Uterus (tissue), 4 donors: ENCODE results near the gene TLR2. TPM values are rescaled to one million over a fixed set of nuclear protein-coding genes. Genes with fewer than 3 reads are reported as not detected.
"Not testable (repeated sequence)": the region's sequence is repeated elsewhere in the genome, so short reads cannot be mapped to it uniquely, and the experiment has no call there.

Source experiments
- DNase-seq, 2 donors: peaks; one replicate each; pipeline ENCODE4 v3.0.0-alpha.2; 2019 to 2020
- H3K27ac ChIP-seq, 2 donors: fragments of 200-600 bp; sonication (generic); 1 replicate in 1 of 2; 2 replicates in 1 of 2; pipeline ENCODE4 v1.5.1; 2016 to 2018
- H3K27me3 ChIP-seq, 2 donors: fragments of 200-600 bp; sonication (generic); one replicate each; pipeline ENCODE4 v1.5.1; 2018 to 2019; ENCODE audit warnings: control low read depth in 1 of 2
- H3K36me3 ChIP-seq, 2 donors: fragments of 200-600 bp; sonication (generic); one replicate each; pipeline ENCODE4 v1.5.1; 2019; ENCODE audit warnings: control low read depth in 1 of 2
- H3K4me1 ChIP-seq, 2 donors: fragments of 200-600 bp; sonication (generic); one replicate each; pipeline ENCODE4 v1.5.1; 2018 to 2019; ENCODE audit warnings: control low read depth in 1 of 2
- H3K4me3 ChIP-seq, 2 donors: fragments of 200-600 bp; sonication (generic); 1 replicate in 1 of 2; 2 replicates in 1 of 2; pipeline ENCODE4 v1.5.1; 2018 to 2019; ENCODE audit warnings: mild to moderate bottlenecking in 1 of 2
- H3K9me3 ChIP-seq, 2 donors: fragments of 200-600 bp; sonication (generic); one replicate each; pipeline ENCODE4 v1.5.1; 2019; ENCODE audit warnings: control low read depth in 1 of 2
- CTCF ChIP-seq, 4 experiments: fragments of 200-600 bp in 2 of 4; fragments of 450-650 bp in 2 of 4; sonication (generic) in 2 of 4; IDR thresholded peaks; one replicate each; pipeline ENCODE4 v1.5.1; 2016 to 2019; ENCODE audit warnings: antibody characterized with exemption in 4 of 4, mild to moderate bottlenecking in 2 of 4, moderate library complexity in 1 of 4
- POLR2A ChIP-seq, 2 donors: fragments of 450-650 bp; IDR thresholded peaks; one replicate each; pipeline ENCODE4 v1.6.1; 2016; ENCODE audit warnings: antibody characterized with exemption in 2 of 2, mild to moderate bottlenecking in 1 of 2, moderate library complexity in 1 of 2
- intact Hi-C: fragments of 100-400 bp; cut with DNase I; formaldehyde crosslinking; loops from one replicate; pipeline ENCODE4 v1.15.1; 2023; ENCODE audit warnings: low total_unique reads
- total RNA-seq, 4 donors: library from RNA; depleted of rRNA in 3 of 4; stranded (reverse); fragments of >200 nt in 3 of 4; gene quantifications; one replicate each; pipeline versions ENCODE4 v1.1.0 to v1.2.4, GENCODE V29; 2014 to 2023
- donor health status: DM: yes; HTN: yes; CAD: no.

Gene TLR2
- total RNA-seq, 4 donors from 2014 or later = 1.3 to 19.1 (median 9.9) TPM

DNA sequence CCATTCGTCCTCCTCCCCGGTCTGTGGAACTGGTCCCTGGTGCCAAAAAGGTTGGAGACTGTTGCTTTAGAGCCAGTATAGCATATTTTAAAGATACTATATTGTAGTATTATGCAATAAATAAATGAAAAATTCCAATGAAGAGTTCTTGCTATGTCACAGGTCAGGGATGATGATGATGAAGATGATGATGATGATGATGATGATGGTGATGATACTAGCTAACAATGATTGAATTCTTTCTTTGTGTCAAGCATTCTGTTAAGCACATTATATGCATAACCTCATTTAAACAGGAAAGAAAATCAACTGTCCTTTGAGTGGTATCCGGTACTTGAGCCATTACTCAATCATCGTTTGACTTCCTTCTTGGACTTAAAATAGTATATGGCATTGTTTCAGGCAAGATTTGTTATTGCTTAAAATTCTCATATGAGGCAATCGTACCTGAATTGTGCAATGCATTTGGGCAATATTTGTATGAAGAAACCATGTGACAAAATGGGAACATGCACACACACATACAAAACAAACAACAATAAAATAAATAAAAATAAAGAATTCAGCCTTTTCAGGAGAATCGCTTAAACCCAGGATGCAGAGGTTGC lies 22.8 kb upstream of the TLR2 start:
- DNase-seq = no peak
- Histone ChIP-seq H3K27ac (no peak overlapping the region), H3K36me3 (no peaks in the 10 kb centered on the region), H3K4me3 (no peak overlapping the region), H3K9me3 (no peaks in the 10 kb centered on the region), H3K27me3 (no peaks in the 10 kb centered on the region), H3K4me1 (no peaks in the 10 kb centered on the region)
- intact Hi-C loops = no loop called here
- TF ChIP-seq POLR2A (IDR thresholded peaks at IDR 0.05) (no peak), CTCF (IDR thresholded peaks at IDR 0.05) (no peak)

DNA sequence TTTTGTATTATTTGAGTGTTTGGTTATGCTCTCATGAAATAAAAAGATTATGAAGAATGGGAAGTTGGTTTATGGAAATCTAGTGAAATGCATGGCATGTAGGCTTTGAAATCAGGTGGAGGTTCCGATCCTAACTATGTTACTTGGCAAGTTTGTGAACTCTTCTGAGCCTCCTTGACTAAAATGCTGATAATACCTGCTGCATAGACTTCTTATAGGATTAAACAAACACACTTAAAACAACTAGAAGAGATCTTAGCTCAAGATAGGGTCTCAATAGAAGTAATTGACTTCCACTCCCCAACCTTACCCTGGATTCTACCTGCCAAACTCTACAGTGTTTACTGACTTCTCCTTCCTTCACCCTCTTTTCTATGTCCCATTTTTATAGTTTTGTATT lies 22.2 kb upstream of the TLR2 start:
- no peak overlapping the region for H3K4me3 ChIP-seq
- intact Hi-C loops = no loop called here
- TF ChIP-seq POLR2A (IDR thresholded peaks at IDR 0.05) (no peak), CTCF (IDR thresholded peaks at IDR 0.05) (no peak)
- no peaks in the 10 kb centered on the region for H3K36me3 ChIP-seq
- no peak overlapping the region for H3K27ac ChIP-seq
- H3K27me3 ChIP-seq = no peaks in the 10 kb centered on the region
- DNase-seq = no peak
- no peaks in the 10 kb centered on the region for H3K4me1 ChIP-seq
- H3K9me3 ChIP-seq = no peaks in the 10 kb centered on the region

DNA sequence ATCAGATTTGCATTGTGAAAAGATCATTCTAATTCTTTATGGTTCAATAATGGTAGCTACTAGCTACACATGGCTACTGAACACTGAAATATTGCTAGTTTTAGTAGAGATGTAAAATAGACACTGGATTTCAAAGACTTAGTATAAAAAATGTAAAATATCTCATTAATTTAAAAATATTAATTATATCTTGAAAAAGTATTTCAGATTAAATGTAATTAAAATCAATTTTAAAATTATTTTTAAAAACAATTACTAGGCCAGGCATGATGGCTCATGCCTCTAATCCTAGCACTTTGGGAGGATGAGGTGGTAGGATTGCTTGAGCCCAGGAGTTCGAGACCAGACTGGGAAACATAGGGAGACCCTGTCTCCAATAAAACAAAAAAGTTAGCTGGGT lies 20.4 kb upstream of the TLR2 start:
- Histone ChIP-seq H3K27me3 (no peaks in the 10 kb centered on the region), H3K4me1 (no peaks in the 10 kb centered on the region), H3K36me3 (no peaks in the 10 kb centered on the region), H3K9me3 (no peaks in the 10 kb centered on the region), H3K27ac (no peak overlapping the region), H3K4me3 (no peak overlapping the region)
- no peak for DNase-seq
- TF ChIP-seq CTCF (IDR thresholded peaks at IDR 0.05) (no peak), POLR2A (IDR thresholded peaks at IDR 0.05) (no peak)
- intact Hi-C loops = no loop called here

- DNase-seq, intact Hi-C loops, H3K36me3 ChIP-seq, H3K27ac ChIP-seq, H3K9me3 ChIP-seq, H3K4me1 ChIP-seq, H3K27me3 ChIP-seq, H3K4me3 ChIP-seq: not testable (repeated sequence)
Measured at GRCh38 chr4:153666505-153666904, 17.6 kb upstream of the TLR2 start.

DNA sequence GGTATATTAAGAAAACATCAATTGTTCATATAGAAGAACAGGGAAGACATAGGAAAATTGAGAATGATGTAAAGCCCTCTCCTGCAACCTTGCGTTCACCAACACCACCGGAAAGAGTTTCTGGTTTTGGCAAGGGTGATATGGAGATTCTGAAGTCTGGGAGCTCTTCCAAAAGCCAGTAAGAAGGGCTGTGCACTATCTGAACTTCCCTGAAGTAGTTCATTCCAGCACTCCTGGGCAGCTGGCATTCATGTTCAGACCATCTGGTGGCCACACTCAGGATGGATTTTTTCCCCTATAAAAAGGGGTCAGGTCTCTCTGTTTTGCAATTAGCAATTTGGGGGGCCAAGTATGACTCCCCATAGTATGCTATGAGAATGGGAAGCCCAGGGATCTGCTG lies 15.4 kb upstream of the TLR2 start:
- Histone ChIP-seq H3K27ac (no peak overlapping the region), H3K4me1 (no peaks in the 10 kb centered on the region), H3K27me3 (no peaks in the 10 kb centered on the region), H3K4me3 (no peak overlapping the region), H3K36me3 (no peaks in the 10 kb centered on the region), H3K9me3 (no peaks in the 10 kb centered on the region)
- DNase-seq = no peak
- intact Hi-C loops = no loop called here
- no peak for TF ChIP-seq CTCF (IDR thresholded peaks at IDR 0.05)
- no peak for TF ChIP-seq POLR2A (IDR thresholded peaks at IDR 0.05)

DNA sequence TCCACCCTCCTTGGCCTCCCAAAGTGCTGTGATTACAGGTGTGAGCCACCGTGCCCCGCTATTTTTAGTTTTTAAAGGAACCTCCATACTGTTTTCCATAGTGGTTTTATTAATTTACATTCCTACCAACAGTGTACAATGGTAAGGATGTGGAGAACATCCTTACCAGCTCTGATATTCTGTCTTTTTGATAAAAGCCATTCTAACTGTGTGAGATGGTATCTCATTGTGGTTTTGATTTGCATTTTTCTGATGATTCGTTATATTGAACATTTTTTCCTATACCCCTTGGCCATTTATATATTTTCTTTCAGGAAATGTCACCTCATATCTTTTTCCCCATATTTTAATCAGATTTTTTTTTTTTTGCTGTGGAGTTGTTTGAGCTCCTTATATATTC lies 14.2 kb upstream of the TLR2 start:
- no peaks in the 10 kb centered on the region for H3K9me3 ChIP-seq
- intact Hi-C loops = no loop called here
- DNase-seq = no peak
- no peaks in the 10 kb centered on the region for H3K4me1 ChIP-seq
- no peak overlapping the region for H3K4me3 ChIP-seq
- H3K27ac ChIP-seq = no peak overlapping the region
- no peaks in the 10 kb centered on the region for H3K36me3 ChIP-seq
- H3K27me3 ChIP-seq = no peaks in the 10 kb centered on the region
- TF ChIP-seq CTCF (IDR thresholded peaks at IDR 0.05) (no peak), POLR2A (IDR thresholded peaks at IDR 0.05) (no peak)
